Activated CD8-positive, alpha-beta T cell treated with anti-CD3 and anti-CD28 coated beads for 36 hours (primary cell): ENCODE results near the gene MMP7. TPM values are rescaled to one million over a fixed set of nuclear protein-coding genes. Genes with fewer than 3 reads are reported as not detected.
A peak's percentile ranks its signal among the peaks of the same experiment; 100 is the strongest.

Source experiments
- ATAC-seq: fragments of 200-7000 bp; cut with Tn5 transposase; one replicate; pipeline ENCODE4 v1.10.0; 2021; ENCODE audit warnings: mild to moderate bottlenecking, moderate library complexity
- CTCF ChIA-PET: fragments of 350-600 bp; sonication (Branson Sonifier 250); formaldehyde crosslinking; loops from one replicate; lab custom pipeline; 2021; ENCODE audit warnings: antibody characterized with exemption; lab: Charles Lee
- POLR2A ChIA-PET: fragments of 350-600 bp; sonication (Branson Sonifier 250); formaldehyde crosslinking; loops from one replicate; lab custom pipeline; 2021; ENCODE audit warnings: antibody characterized with exemption; lab: Charles Lee
- DNase-seq: peaks from one replicate; pipeline ENCODE4 v3.0.0-alpha.2; 2020
- H3K27ac Mint-ChIP-seq: one replicate; pipeline ENCODE4 v1.8.0; 2021; ENCODE audit warnings: mild to moderate bottlenecking, mixed read lengths
- H3K27me3 Mint-ChIP-seq: one replicate; pipeline ENCODE4 v1.8.0; 2021; ENCODE audit warnings: mixed read lengths
- H3K36me3 Mint-ChIP-seq: one replicate; pipeline ENCODE4 v1.8.0; 2021; ENCODE audit warnings: low read depth, mixed read lengths
- H3K4me1 Mint-ChIP-seq: one replicate; pipeline ENCODE4 v1.8.0; 2021; ENCODE audit warnings: low read depth, mixed read lengths
- H3K4me3 Mint-ChIP-seq: one replicate; pipeline ENCODE4 v1.8.0; 2021; ENCODE audit warnings: mild to moderate bottlenecking, moderate library complexity, mixed read lengths
- H3K9me3 Mint-ChIP-seq: one replicate; pipeline ENCODE4 v1.8.0; 2021; ENCODE audit warnings: mixed read lengths
- intact Hi-C: fragments of 100-400 bp; cut with micrococcal nuclease; formaldehyde crosslinking; loops from one replicate; pipeline ENCODE4 v1.10.0; 2022
- total RNA-seq, 2 experiments: library from RNA; stranded (reverse); gene quantifications; one replicate each; pipeline ENCODE4 v1.2.3, GENCODE V29; 2021
- TF ChIP-seq, protein P1 (sequence below): fragments of 200-600 bp; IDR thresholded peaks from one replicate; pipeline ENCODE4 v1.8.0; 2022; ENCODE audit warnings: antibody characterized with exemption, mild to moderate bottlenecking

The MMP7 gene
- total RNA-seq, 2 experiments from 2014 or later: not detected

DNA sequence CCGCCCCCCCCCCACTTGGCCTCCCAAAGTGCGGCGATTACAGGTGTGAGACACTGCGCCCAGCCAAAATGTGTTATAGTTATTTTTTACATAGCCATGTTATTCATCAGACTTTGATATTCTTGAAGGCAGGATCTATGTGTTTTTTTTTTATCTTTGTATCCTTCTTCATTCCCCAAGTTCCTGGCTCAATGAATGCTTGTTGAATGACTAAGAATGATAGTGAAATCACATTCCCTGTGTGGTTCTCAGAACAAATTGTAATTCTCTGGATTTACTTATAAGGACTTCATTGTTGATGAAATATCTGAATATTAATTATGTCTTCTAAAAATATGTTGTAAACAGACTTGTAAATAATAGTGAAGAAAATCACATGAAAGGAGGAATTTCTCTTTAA lies 33.5 kb downstream of the MMP7 start:
- no peaks in the 10 kb centered on the region for H3K36me3 Mint-ChIP-seq
- DNase-seq (no peak), ATAC-seq (no peak)
- intact Hi-C loops: loop anchor here (5.0 kb wide), 2 partner anchors 115 to 210 kb away; no protein-coding TSS in a partner anchor
- no peaks in the 10 kb centered on the region for H3K9me3 Mint-ChIP-seq
- H3K27me3 Mint-ChIP-seq: peaks cover 1% of the 10 kb centered on the region
- ChIA-PET CTCF (interaction anchor here (1.5 to 1.8 kb wide), 10 partner anchors 18 to 169 kb away, joined by 4 to 63 read pairs (median 11); no protein-coding TSS in a partner anchor), POLR2A (no interaction called here)
- no peak overlapping the region for H3K27ac Mint-ChIP-seq
- H3K4me1 Mint-ChIP-seq: peaks cover 19% of the 10 kb centered on the region
- TF ChIP-seq, protein P1, sequence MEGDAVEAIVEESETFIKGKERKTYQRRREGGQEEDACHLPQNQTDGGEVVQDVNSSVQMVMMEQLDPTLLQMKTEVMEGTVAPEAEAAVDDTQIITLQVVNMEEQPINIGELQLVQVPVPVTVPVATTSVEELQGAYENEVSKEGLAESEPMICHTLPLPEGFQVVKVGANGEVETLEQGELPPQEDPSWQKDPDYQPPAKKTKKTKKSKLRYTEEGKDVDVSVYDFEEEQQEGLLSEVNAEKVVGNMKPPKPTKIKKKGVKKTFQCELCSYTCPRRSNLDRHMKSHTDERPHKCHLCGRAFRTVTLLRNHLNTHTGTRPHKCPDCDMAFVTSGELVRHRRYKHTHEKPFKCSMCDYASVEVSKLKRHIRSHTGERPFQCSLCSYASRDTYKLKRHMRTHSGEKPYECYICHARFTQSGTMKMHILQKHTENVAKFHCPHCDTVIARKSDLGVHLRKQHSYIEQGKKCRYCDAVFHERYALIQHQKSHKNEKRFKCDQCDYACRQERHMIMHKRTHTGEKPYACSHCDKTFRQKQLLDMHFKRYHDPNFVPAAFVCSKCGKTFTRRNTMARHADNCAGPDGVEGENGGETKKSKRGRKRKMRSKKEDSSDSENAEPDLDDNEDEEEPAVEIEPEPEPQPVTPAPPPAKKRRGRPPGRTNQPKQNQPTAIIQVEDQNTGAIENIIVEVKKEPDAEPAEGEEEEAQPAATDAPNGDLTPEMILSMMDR: no peak
- no peak overlapping the region for H3K4me3 Mint-ChIP-seq

DNA sequence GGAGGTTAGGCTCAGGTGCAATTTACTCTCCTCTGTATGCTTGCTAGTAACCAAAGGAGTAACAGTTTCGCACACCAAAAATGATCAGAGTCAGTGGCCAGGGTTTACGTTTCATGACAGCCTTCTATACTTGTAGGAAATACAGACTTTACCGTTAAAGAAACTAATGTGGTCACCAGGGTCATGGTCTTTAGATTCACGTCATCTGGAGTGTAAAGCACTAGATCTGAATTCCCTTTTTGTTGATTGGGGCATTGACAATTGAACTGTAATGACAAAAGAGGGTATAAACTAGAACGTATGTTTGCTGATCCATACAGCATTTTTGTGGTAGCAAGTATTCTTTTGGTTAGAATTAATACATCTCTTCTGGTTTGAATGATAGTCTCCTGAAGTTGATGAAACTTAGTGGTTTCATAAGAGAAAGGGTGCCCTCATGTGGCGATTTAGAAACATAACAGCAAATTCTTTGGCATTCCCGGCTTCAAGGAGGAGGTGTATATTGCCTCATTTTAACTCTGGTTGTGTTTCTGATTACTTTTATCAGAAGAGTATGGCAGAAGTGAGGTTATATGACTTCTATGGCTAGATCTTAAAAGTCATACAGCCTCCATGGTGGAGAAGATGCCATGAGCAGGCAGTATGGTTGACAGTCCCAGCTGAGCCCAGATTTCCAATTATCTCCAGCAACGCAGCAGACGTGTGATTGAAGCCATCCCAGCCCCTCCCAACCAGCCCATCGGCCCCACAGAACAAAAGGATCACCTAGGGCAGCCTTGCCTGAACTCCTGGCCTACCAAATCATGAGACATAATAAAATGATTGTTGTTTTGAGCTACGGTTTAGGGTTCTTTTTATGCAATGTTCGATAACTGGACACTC lies 35.1 kb downstream of the MMP7 start:
- H3K36me3 Mint-ChIP-seq: no peaks in the 10 kb centered on the region
- H3K27ac Mint-ChIP-seq: peak overlapping the region; percentile 14
- H3K4me3 Mint-ChIP-seq: no peak overlapping the region
- H3K4me1 Mint-ChIP-seq: peaks cover 23% of the 10 kb centered on the region
- intact Hi-C loops: loop anchor here (1.0 to 5.0 kb wide), 5 partner anchors 45 to 208 kb away; no protein-coding TSS in a partner anchor
- CTCF ChIA-PET: interaction anchor here (0.7 to 1.8 kb wide), 54 partner anchors 9 to 207 kb away, joined by 3 to 63 read pairs (median 5); partner anchors contain the start of gene MMP20
- H3K27me3 Mint-ChIP-seq: peaks cover 1% of the 10 kb centered on the region
- ATAC-seq: peak; percentile 68
- peak; percentile 51 for DNase-seq
- TF ChIP-seq, protein P1: peak; percentile 92
- no peaks in the 10 kb centered on the region for H3K9me3 Mint-ChIP-seq
- POLR2A ChIA-PET: interaction anchor here (0.6 to 1.0 kb wide), 5 partner anchors 12 to 154 kb away, joined by 3 to 5 read pairs (median 3); no protein-coding TSS in a partner anchor

DNA sequence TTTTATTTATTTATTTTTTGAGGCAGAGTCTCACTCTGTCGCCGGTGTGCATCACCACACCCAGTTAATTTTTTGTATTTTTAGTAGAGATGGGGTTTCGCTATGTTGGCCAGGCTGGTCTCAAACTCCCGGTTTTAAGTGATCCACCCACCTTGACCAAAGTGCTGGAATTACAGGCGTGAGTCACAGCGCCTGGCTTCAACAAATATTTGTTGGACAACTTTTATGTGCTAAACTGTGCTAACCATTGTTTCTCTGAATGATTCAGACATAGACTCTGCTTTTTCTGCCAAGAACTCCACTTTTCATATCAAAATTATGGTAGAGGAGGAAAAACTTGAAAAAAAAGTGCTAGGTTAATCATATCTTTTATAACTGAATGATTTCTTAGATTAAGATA lies 36.3 kb downstream of the MMP7 start:
- H3K4me1 Mint-ChIP-seq: peaks cover 31% of the 10 kb centered on the region
- no peak overlapping the region for H3K27ac Mint-ChIP-seq
- DNase-seq: no peak
- intact Hi-C loops: loop anchor here (2.0 kb wide), 1 partner anchor 43 kb away; no protein-coding TSS in a partner anchor
- no peak overlapping the region for H3K4me3 Mint-ChIP-seq
- no peaks in the 10 kb centered on the region for H3K36me3 Mint-ChIP-seq
- TF ChIP-seq, protein P1: no peak
- no peaks in the 10 kb centered on the region for H3K9me3 Mint-ChIP-seq
- peaks cover 1% of the 10 kb centered on the region for H3K27me3 Mint-ChIP-seq
- ChIA-PET POLR2A (no interaction called here), CTCF (interaction anchor here (1.0 to 2.5 kb wide), 7 partner anchors 88 to 152 kb away, joined by 3 to 6 read pairs (median 3); no protein-coding TSS in a partner anchor)
- ATAC-seq: no peak

DNA sequence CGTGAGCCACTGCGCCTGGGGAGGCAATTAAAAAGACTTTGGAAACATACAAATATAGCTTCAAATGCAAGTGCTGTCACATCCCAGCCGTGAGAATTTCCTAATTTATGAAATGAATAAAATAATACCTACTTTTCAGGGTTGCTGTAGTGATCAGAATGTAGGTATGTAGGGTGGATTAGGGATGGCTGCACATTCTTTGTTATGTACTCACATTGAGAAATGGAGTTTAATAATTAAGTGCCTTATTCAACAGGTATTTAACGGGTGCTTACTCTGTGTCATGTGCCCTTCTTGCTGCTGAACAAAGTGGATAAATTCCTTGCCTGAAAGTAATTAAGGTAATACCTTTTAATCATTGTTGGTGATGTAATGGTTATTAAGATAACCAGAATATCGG lies 37.0 kb downstream of the MMP7 start:
- CTCF ChIA-PET: interaction anchor here (0.9 to 2.5 kb wide), 10 partner anchors 26 to 225 kb away, joined by 3 to 6 read pairs (median 3); no protein-coding TSS in a partner anchor
- H3K4me3 Mint-ChIP-seq: no peak overlapping the region
- TF ChIP-seq, protein P1: no peak
- H3K9me3 Mint-ChIP-seq: no peaks in the 10 kb centered on the region
- DNase-seq (no peak), ATAC-seq (no peak)
- H3K27me3 Mint-ChIP-seq: peaks cover 1% of the 10 kb centered on the region
- H3K4me1 Mint-ChIP-seq: peaks cover 38% of the 10 kb centered on the region
- no peak overlapping the region for H3K27ac Mint-ChIP-seq
- POLR2A ChIA-PET: no interaction called here
- H3K36me3 Mint-ChIP-seq: no peaks in the 10 kb centered on the region
- intact Hi-C loops: no loop called here
